Measurements from ENCODE around the gene TMEM97. TPM values are rescaled to one million over a fixed set of nuclear protein-coding genes. Genes with fewer than 3 reads are reported as not detected.

The TMEM97 gene
- total and polyA plus RNA-seq, 9 of the 15 experiments (the other 6 are each of a cell fraction or from before 2014, with no cell fraction given) = 34.6 to 121 (median 76.0) TPM

GRCh38 chr17:28318759-28319597, at the start of gene TMEM97 (continued):
- TF ChIP-seq TCFL5 (CRISPR knock-in tag; conservative IDR thresholded peaks at IDR 0.05) = no peak
- no peak for TF ChIP-seq TFE3 (CRISPR knock-in tag; IDR thresholded peaks at IDR 0.05)
- no peak for TF ChIP-seq ZNF143 (CRISPR knock-in tag; IDR thresholded peaks at IDR 0.05)
- no peak for TF ChIP-seq ZNF324 (CRISPR knock-in tag; IDR thresholded peaks at IDR 0.05)
- peak; percentile 76 for TF ChIP-seq EGR1 (conservative IDR thresholded peaks at IDR 0.05)
- TF ChIP-seq NR0B1 (IDR thresholded peaks at IDR 0.05; ENCODE audit: partially characterized antibody) = no peak
- no peak for TF ChIP-seq PKNOX1 (IDR thresholded peaks at IDR 0.05)
- TF ChIP-seq BCLAF1 (IDR thresholded peaks at IDR 0.05; ENCODE audit: borderline replicate concordance in 1 of 2, control insufficient read depth in 1 of 2, low read depth in 2 of 2, low read length in 1 of 2) = no peak
- no peak for TF ChIP-seq PYGO2 (tag; IDR thresholded peaks at IDR 0.05)
- TF ChIP-seq FOXK2 (conservative IDR thresholded peaks at IDR 0.05 in 1 of 2, IDR thresholded peaks at IDR 0.05 in 1 of 2; ENCODE audit: low read depth in 2 of 2) = peak in 1 of 2 experiments; percentile 63; a peak in 2 of 4 replicates
- TF ChIP-seq ARID4B (CRISPR knock-in tag; IDR thresholded peaks at IDR 0.05) = no peak
- peak; percentile 90 for TF ChIP-seq TBP (optimal IDR thresholded peaks at IDR 0.05; ENCODE audit: low read depth, low read length)
- no peak for TF ChIP-seq ZNF707 (CRISPR knock-in tag; conservative IDR thresholded peaks at IDR 0.05)
- TF ChIP-seq GTF2F1 (IDR thresholded peaks at IDR 0.05; ENCODE audit: low read depth, low read length) = 0 out of 2 replicates have a peak, but pooled peaks have one; percentile 18

Data from K562 (cell line).